Measurements from ENCODE around the gene GRIA4. TPM values are rescaled to one million over a fixed set of nuclear protein-coding genes. Genes with fewer than 3 reads are reported as not detected.
"Not testable (repeated sequence)": the region's sequence is repeated elsewhere in the genome, so short reads cannot be mapped to it uniquely, and the experiment has no call there.

The GRIA4 gene
- total and polyA plus RNA-seq, 2 experiments from 2014 or later: 1.3 to 3.7 TPM

DNA sequence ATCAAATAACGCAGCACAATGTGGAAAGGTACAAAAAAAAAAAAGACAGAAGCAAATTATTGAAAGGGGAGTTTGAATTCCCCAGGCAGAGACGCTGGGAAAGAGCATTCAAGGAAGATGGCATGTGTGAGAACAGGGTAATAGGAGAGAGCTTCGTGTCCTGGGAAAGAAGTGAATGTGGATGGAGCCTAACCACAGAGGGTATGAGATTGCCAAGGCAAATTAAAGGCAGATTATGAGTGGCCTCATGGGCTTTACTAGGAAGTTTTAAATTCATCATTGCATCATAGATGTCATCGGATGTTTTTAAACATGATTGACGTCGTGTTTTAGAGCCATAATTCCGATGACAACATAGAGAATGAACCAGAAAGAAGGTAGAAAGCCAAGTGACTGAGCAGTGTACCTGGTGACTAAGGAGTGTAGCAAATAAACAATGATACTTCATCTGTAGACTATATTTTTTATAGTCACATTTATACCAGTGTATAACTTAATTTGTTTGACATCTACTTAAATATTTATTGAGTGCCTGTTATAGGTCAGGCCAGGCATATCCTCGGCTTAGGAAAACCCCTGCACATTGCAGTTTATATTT, 260.7 kb downstream of the GRIA4 start:
- Histone ChIP-seq H3K9me3 (ENCODE audit: low read depth) (no peaks in the 10 kb centered on the region), H2AFZ (no peak overlapping the region), H3K27me3 (peaks cover 2% of the 10 kb centered on the region), H3K9me2 (replicated peaks; ENCODE audit: insufficient read depth) (no peaks in the 10 kb centered on the region), H3K4me1 (ENCODE audit: insufficient read depth) (no peaks in the 10 kb centered on the region), H3K79me2 (no peaks in the 10 kb centered on the region), H3K27ac (no peak overlapping the region), H4K20me1 (ENCODE audit: insufficient read depth, poor library complexity, severe bottlenecking) (no peaks in the 10 kb centered on the region), H3K36me3 (replicated peaks; ENCODE audit: insufficient read depth, low read depth) (no peaks in the 10 kb centered on the region), H3K4me2 (no peak overlapping the region), H3K4me3 (no peak overlapping the region)
- no peak for DNase-seq (ENCODE audit: low spot score)
- TF ChIP-seq EZH2 (IDR thresholded peaks at IDR 0.05; ENCODE audit: borderline replicate concordance) (no peak), EZH2phosphoT487 (IDR thresholded peaks at IDR 0.05; ENCODE audit: low read depth, severe bottlenecking, unreplicated experiment) (no peak)
- TF ChIP-seq, protein P1, sequence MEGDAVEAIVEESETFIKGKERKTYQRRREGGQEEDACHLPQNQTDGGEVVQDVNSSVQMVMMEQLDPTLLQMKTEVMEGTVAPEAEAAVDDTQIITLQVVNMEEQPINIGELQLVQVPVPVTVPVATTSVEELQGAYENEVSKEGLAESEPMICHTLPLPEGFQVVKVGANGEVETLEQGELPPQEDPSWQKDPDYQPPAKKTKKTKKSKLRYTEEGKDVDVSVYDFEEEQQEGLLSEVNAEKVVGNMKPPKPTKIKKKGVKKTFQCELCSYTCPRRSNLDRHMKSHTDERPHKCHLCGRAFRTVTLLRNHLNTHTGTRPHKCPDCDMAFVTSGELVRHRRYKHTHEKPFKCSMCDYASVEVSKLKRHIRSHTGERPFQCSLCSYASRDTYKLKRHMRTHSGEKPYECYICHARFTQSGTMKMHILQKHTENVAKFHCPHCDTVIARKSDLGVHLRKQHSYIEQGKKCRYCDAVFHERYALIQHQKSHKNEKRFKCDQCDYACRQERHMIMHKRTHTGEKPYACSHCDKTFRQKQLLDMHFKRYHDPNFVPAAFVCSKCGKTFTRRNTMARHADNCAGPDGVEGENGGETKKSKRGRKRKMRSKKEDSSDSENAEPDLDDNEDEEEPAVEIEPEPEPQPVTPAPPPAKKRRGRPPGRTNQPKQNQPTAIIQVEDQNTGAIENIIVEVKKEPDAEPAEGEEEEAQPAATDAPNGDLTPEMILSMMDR (IDR thresholded peaks at IDR 0.05; ENCODE audit: poor library complexity): no peak
- WGBS (ENCODE audit: low lambda C conversion rate, missing lambda C conversion rate): 82% methylated on average over 8 of the region's 8 CpGs

DNA sequence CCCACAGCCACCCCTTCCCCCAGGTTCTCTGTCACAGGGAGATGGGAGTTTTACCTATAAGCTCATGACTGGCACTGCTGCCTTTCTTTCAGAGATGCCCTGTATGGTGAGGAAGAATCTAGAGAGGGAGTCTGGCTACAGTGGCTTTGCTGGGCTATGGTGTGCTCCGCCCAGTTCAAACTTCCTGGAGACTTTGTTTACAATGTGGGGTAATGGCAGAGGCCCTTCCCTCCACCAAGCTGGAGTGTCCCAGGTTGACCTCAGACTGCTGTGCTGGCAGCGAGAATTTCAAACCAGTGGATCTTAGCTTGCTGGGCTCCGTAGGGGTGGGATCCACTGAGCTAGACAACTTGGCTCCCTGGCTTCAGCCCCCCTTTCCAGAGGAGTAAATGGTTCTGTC, 268.6 kb downstream of the GRIA4 start:
- H3K27me3 ChIP-seq: no peaks in the 10 kb centered on the region
- H3K4me2 ChIP-seq: no peak overlapping the region
- DNase-seq (ENCODE audit: low spot score): peak; percentile 13
- H3K4me1 ChIP-seq (ENCODE audit: insufficient read depth): no peaks in the 10 kb centered on the region
- TF ChIP-seq EZH2 (IDR thresholded peaks at IDR 0.05; ENCODE audit: borderline replicate concordance): no peak
- no peak for TF ChIP-seq EZH2phosphoT487 (IDR thresholded peaks at IDR 0.05; ENCODE audit: low read depth, severe bottlenecking, unreplicated experiment)
- TF ChIP-seq, protein P1 (IDR thresholded peaks at IDR 0.05; ENCODE audit: poor library complexity): no peak
- H3K36me3 ChIP-seq (replicated peaks; ENCODE audit: insufficient read depth, low read depth): no peaks in the 10 kb centered on the region
- no peak overlapping the region for H3K4me3 ChIP-seq
- H2AFZ ChIP-seq: no peak overlapping the region
- H3K27ac ChIP-seq: no peak overlapping the region
- H4K20me1 ChIP-seq (ENCODE audit: insufficient read depth, poor library complexity, severe bottlenecking): no peaks in the 10 kb centered on the region
- no peaks in the 10 kb centered on the region for H3K9me2 ChIP-seq (replicated peaks; ENCODE audit: insufficient read depth)
- WGBS (ENCODE audit: low lambda C conversion rate, missing lambda C conversion rate): 92% methylated on average over 3 of the region's 3 CpGs
- H3K9me3 ChIP-seq (ENCODE audit: low read depth): no peaks in the 10 kb centered on the region
- no peaks in the 10 kb centered on the region for H3K79me2 ChIP-seq

DNA sequence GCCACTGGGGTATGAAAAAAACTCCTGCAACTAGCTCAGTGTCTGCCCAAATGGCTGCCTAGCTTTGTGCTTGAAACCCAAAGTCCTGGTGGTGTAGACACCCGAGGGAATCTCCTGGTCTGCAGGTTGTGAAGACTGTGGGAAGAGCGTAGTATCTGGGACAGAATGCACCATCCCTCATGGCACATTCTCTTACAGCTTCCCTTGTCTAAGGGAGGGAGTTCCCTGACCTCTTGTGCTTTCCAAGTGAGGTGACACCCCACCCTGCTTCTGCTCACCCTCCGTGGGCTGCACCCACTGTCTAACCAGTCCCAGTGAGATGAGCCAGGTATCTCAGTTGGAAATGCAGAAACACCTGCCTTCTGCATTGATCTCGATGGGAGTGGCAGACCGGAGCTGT, 269.1 kb downstream of the GRIA4 start:
- not testable (repeated sequence) for H3K4me2 ChIP-seq; H3K27me3 ChIP-seq; H3K36me3 ChIP-seq (replicated peaks; ENCODE audit: insufficient read depth, low read depth); H3K79me2 ChIP-seq; H3K9me3 ChIP-seq (ENCODE audit: low read depth); DNase-seq (ENCODE audit: low spot score); H2AFZ ChIP-seq; H3K4me1 ChIP-seq (ENCODE audit: insufficient read depth); H3K27ac ChIP-seq; H3K4me3 ChIP-seq; H3K9me2 ChIP-seq (replicated peaks; ENCODE audit: insufficient read depth); H4K20me1 ChIP-seq (ENCODE audit: insufficient read depth, poor library complexity, severe bottlenecking)
- WGBS (ENCODE audit: low lambda C conversion rate, missing lambda C conversion rate): 85% methylated on average over 5 of the region's 5 CpGs

DNA sequence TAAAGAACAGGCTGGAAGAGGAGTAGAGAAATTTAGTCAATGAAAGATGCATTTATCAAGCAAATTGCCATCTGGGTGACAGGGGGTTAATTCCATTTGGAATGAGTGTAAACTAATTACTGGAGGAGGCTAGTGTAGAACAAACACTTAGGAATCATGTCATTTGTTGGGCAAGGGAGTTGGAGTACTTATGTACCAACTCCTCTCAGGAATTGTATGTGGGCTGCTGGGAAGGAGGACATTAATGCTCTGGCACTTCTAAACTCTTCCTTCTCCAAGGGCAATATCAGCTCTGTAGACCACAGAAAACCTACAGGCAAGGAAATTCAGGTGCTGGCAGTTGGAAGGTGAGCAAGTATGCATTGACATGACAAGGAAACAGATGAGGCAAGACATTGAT, 271.2 kb downstream of the GRIA4 start:
- H3K4me2 ChIP-seq: no peak overlapping the region
- no peaks in the 10 kb centered on the region for H3K4me1 ChIP-seq (ENCODE audit: insufficient read depth)
- no peaks in the 10 kb centered on the region for H4K20me1 ChIP-seq (ENCODE audit: insufficient read depth, poor library complexity, severe bottlenecking)
- H2AFZ ChIP-seq: no peak overlapping the region
- DNase-seq (ENCODE audit: low spot score): no peak
- H3K27ac ChIP-seq: no peak overlapping the region
- no peak overlapping the region for H3K4me3 ChIP-seq
- H3K9me3 ChIP-seq (ENCODE audit: low read depth): no peaks in the 10 kb centered on the region
- H3K79me2 ChIP-seq: no peaks in the 10 kb centered on the region
- H3K36me3 ChIP-seq (replicated peaks; ENCODE audit: insufficient read depth, low read depth): no peaks in the 10 kb centered on the region
- H3K27me3 ChIP-seq: no peaks in the 10 kb centered on the region
- TF ChIP-seq EZH2phosphoT487 (IDR thresholded peaks at IDR 0.05; ENCODE audit: low read depth, severe bottlenecking, unreplicated experiment) (no peak), EZH2 (IDR thresholded peaks at IDR 0.05; ENCODE audit: borderline replicate concordance) (no peak)
- TF ChIP-seq, protein P1 (IDR thresholded peaks at IDR 0.05; ENCODE audit: poor library complexity): no peak
- no peaks in the 10 kb centered on the region for H3K9me2 ChIP-seq (replicated peaks; ENCODE audit: insufficient read depth)
